ENCODE data around the gene VWA8.

VWA8 gene

DNA sequence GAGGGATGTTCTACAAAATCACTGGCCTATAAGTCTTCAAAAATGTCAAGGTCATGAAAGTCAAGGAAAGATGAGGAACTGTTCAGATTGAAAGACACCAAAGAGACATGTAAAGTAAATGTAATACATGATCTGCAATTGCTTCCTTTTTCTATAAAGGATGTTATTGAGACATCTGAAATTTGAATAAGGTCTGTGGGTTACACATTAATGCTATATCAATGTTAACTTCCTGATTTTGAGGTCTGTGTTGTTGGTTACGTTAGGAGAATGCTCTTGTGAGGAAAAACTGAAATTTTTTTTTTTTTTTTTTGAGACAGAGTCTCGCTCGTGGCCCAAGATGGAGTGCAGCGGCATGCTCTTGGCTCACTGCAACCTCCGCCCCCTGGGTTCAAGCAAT is 306.1 kb downstream of the VWA8 start:
- no peak overlapping the region for H2AFZ ChIP-seq (ENCODE audit: low read depth)
- H4K20me1 ChIP-seq (ENCODE audit: insufficient read depth): no peaks in the 10 kb centered on the region
- no peaks in the 10 kb centered on the region for H3K4me1 ChIP-seq (ENCODE audit: low read depth, poor library complexity, severe bottlenecking)
- no peak overlapping the region for H3K4me2 ChIP-seq
- no peaks in the 10 kb centered on the region for H3K36me3 ChIP-seq (ENCODE audit: insufficient read depth)
- TF ChIP-seq, protein P1, sequence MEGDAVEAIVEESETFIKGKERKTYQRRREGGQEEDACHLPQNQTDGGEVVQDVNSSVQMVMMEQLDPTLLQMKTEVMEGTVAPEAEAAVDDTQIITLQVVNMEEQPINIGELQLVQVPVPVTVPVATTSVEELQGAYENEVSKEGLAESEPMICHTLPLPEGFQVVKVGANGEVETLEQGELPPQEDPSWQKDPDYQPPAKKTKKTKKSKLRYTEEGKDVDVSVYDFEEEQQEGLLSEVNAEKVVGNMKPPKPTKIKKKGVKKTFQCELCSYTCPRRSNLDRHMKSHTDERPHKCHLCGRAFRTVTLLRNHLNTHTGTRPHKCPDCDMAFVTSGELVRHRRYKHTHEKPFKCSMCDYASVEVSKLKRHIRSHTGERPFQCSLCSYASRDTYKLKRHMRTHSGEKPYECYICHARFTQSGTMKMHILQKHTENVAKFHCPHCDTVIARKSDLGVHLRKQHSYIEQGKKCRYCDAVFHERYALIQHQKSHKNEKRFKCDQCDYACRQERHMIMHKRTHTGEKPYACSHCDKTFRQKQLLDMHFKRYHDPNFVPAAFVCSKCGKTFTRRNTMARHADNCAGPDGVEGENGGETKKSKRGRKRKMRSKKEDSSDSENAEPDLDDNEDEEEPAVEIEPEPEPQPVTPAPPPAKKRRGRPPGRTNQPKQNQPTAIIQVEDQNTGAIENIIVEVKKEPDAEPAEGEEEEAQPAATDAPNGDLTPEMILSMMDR (conservative IDR thresholded peaks at IDR 0.05; ENCODE audit: low read depth, low read length): no peak
- H3K9ac ChIP-seq: no peak overlapping the region
- no peak overlapping the region for H3K4me3 ChIP-seq (IDR thresholded peaks at IDR 0.05; ENCODE audit: insufficient read depth, low read depth, low read length)
- no peak overlapping the region for H3K27ac ChIP-seq
- H3K27me3 ChIP-seq (ENCODE audit: insufficient read depth, low read depth): no peaks in the 10 kb centered on the region
- H3K79me2 ChIP-seq (ENCODE audit: insufficient read depth, low read depth): no peaks in the 10 kb centered on the region

DNA sequence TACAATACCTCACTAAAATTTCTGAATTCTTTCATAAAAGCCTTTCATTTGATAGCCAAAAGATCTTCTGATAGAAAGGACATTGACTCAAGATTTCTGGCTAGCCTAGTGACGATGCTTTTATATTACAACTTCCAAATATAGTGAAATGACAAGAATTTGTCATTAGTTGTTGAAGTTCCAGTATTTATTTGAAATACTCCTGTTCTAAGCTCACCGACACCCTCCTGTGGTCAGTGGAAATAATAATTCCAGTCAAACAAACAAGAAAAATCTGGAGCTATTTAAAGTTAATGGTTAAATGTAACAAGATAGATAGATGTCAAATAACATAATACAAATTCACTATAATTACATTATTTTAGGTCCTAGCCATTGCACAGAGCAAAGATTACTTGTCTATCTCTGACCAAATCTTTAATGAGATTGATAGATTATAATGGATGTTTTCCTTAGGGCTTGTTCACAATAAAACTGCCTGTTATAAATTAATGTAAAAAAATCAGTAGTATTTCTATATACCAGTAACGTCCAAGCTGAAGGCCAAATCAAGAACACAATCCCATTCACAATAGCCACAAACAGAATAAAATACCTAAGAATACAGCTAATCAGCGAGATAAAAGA is 308.1 kb downstream of the VWA8 start:
- Histone ChIP-seq H3K9ac (no peak overlapping the region), H3K4me1 (ENCODE audit: low read depth, poor library complexity, severe bottlenecking) (no peaks in the 10 kb centered on the region), H4K20me1 (ENCODE audit: insufficient read depth) (no peaks in the 10 kb centered on the region), H3K27me3 (ENCODE audit: insufficient read depth, low read depth) (no peaks in the 10 kb centered on the region), H3K36me3 (ENCODE audit: insufficient read depth) (no peaks in the 10 kb centered on the region), H3K4me3 (IDR thresholded peaks at IDR 0.05; ENCODE audit: insufficient read depth, low read depth, low read length) (no peak overlapping the region), H3K4me2 (no peak overlapping the region), H2AFZ (ENCODE audit: low read depth) (no peak overlapping the region), H3K79me2 (ENCODE audit: insufficient read depth, low read depth) (no peaks in the 10 kb centered on the region), H3K27ac (no peak overlapping the region)
- TF ChIP-seq, protein P1 (conservative IDR thresholded peaks at IDR 0.05; ENCODE audit: low read depth, low read length): peak; percentile 39; the same call in 1 of the 2 replicates

DNA sequence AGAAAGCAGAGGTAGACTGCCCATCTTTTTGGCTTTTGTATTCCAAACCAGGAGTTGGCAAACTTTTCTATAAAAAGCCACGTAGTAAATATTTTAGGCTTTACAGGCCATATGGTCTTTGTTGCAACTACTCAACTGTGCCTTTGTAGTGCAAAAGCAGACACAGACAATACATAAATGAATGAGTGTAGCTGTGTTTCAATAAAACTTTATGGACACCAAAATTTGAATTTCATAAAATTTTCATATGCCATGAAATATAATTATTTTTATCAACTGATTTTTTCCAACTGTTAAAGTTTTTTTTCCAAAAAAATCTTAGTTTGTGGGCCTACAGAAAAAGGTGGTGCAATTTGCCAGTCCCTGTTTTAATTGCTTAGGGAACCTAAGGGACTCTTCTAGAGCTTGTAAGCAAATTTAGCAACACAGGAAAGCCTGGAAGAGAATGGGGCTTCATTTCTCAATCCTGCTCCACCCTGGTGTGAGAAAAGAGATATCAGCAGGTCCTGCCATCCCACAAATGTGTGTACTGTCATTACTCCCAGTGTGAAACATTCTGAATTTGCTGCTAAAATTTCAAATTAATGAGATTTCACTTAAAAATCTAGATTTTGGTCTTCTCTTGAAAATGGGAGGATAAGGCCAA is 309.4 kb downstream of the VWA8 start:
- Histone ChIP-seq H3K27ac (no peak overlapping the region), H3K79me2 (ENCODE audit: insufficient read depth, low read depth) (no peaks in the 10 kb centered on the region), H2AFZ (ENCODE audit: low read depth) (no peak overlapping the region), H3K36me3 (ENCODE audit: insufficient read depth) (no peaks in the 10 kb centered on the region), H3K9ac (no peak overlapping the region), H3K27me3 (ENCODE audit: insufficient read depth, low read depth) (no peaks in the 10 kb centered on the region), H3K4me1 (ENCODE audit: low read depth, poor library complexity, severe bottlenecking) (no peaks in the 10 kb centered on the region), H3K4me2 (no peak overlapping the region), H4K20me1 (ENCODE audit: insufficient read depth) (no peaks in the 10 kb centered on the region), H3K4me3 (IDR thresholded peaks at IDR 0.05; ENCODE audit: insufficient read depth, low read depth, low read length) (no peak overlapping the region)
- TF ChIP-seq, protein P1 (conservative IDR thresholded peaks at IDR 0.05; ENCODE audit: low read depth, low read length): no peak

DNA sequence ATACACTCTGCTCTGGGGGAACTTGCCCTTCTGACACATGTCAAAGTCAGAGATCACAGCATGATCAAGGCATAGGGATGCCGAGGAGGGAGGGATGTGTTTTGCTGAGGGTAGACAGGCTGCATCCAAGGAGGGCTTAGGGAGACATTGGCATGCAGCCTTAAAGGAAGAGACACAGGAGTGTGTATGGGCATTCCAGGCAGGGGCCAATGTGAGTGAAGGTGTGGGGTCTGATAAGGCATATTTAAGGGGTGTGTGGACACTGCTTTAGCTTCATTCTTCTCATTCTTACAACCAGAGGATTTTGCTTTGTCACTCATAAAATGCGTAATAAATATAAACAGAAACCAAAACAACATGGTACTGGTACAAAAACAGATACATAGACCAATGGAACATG is 310.2 kb downstream of the VWA8 start:
- H3K36me3 ChIP-seq (ENCODE audit: insufficient read depth): no peaks in the 10 kb centered on the region
- H3K27ac ChIP-seq: no peak overlapping the region
- no peaks in the 10 kb centered on the region for H3K79me2 ChIP-seq (ENCODE audit: insufficient read depth, low read depth)
- no peaks in the 10 kb centered on the region for H4K20me1 ChIP-seq (ENCODE audit: insufficient read depth)
- H3K27me3 ChIP-seq (ENCODE audit: insufficient read depth, low read depth): no peaks in the 10 kb centered on the region
- TF ChIP-seq, protein P1 (conservative IDR thresholded peaks at IDR 0.05; ENCODE audit: low read depth, low read length): no peak
- no peak overlapping the region for H3K9ac ChIP-seq
- no peaks in the 10 kb centered on the region for H3K4me1 ChIP-seq (ENCODE audit: low read depth, poor library complexity, severe bottlenecking)
- no peak overlapping the region for H2AFZ ChIP-seq (ENCODE audit: low read depth)
- no peak overlapping the region for H3K4me3 ChIP-seq (IDR thresholded peaks at IDR 0.05; ENCODE audit: insufficient read depth, low read depth, low read length)
- H3K4me2 ChIP-seq: no peak overlapping the region

All from KMS-11 (cell line).